ENCODE results near the gene RPL39L. TPM values are rescaled to one million over a fixed set of nuclear protein-coding genes. Genes with fewer than 3 reads are reported as not detected.
A peak's percentile ranks its signal among the peaks of the same experiment; 100 is the strongest.

The RPL39L gene
- total and polyA plus RNA-seq, 7 donors = 0.32 to 1.8 (median 0.73) TPM; not detected in 1

GRCh38 chr3:187101184-187102072, 37.9 kb downstream of the RPL39L start:
- no peaks in the 10 kb centered on the region for H3K27me3 ChIP-seq (ENCODE audit: insufficient read depth in 3 of 3, low read length in 2 of 3)
- H3K4me1 ChIP-seq = peaks cover 6% of the 10 kb centered on the region
- ATAC-seq (peak; percentile 37 to 65 (median 53)), DNase-seq (peak; percentile 72 to 84)
- peak overlapping the region; percentile 6 for H3K27ac ChIP-seq
- H3K4me3 ChIP-seq = peak overlapping the region; percentile 36
- no peak for TF ChIP-seq CTCF (IDR thresholded peaks at IDR 0.05)
- intact Hi-C loops (cut with DNase I) = no loop called here
- 21 to 34% (median 24%) methylated on average over 9 of the region's 9 CpGs for WGBS, 3 donors
- H3K9me3 ChIP-seq = no peaks in the 10 kb centered on the region
- H3K36me3 ChIP-seq (ENCODE audit: insufficient read depth in 1 of 2, low read depth in 1 of 2) = no peaks in the 10 kb centered on the region

GRCh38 chr3:187098923-187099512, 40.3 kb downstream of the RPL39L start:
- TF ChIP-seq CTCF (IDR thresholded peaks at IDR 0.05) = no peak
- ATAC-seq (no peak), DNase-seq (no peak)
- 85 to 88% (median 87%) methylated on average over 2 of the region's 2 CpGs for WGBS, 3 donors
- Histone ChIP-seq H3K36me3 (ENCODE audit: insufficient read depth in 1 of 2, low read depth in 1 of 2) (no peaks in the 10 kb centered on the region), H3K9me3 (no peaks in the 10 kb centered on the region), H3K4me1 (peaks cover 6% of the 10 kb centered on the region), H3K4me3 (no peak overlapping the region), H3K27ac (no peak overlapping the region), H3K27me3 (ENCODE audit: insufficient read depth in 3 of 3, low read length in 2 of 3) (no peaks in the 10 kb centered on the region)
- intact Hi-C loops (cut with DNase I) = no loop called here

GRCh38 chr3:187093320-187093719, 46.0 kb downstream of the RPL39L start:
- TF ChIP-seq CTCF (IDR thresholded peaks at IDR 0.05) = no peak
- Histone ChIP-seq H3K27ac (no peak overlapping the region), H3K4me1 (no peaks in the 10 kb centered on the region), H3K36me3 (ENCODE audit: insufficient read depth in 1 of 2, low read depth in 1 of 2) (no peaks in the 10 kb centered on the region), H3K4me3 (no peak overlapping the region), H3K9me3 (peaks cover 1% of the 10 kb centered on the region), H3K27me3 (ENCODE audit: insufficient read depth in 3 of 3, low read length in 2 of 3) (no peaks in the 10 kb centered on the region)
- DNase-seq (no peak), ATAC-seq (no peak)
- WGBS, 3 donors = 87 to 95% (median 94%) methylated on average over 1 of the region's 1 CpG
- intact Hi-C loops (cut with DNase I) = no loop called here

- WGBS, 3 donors = 79 to 88% (median 87%) methylated on average over 1 of the region's 1 CpG
- peaks cover 10% of the 10 kb centered on the region for H3K9me3 ChIP-seq
- no peak for ATAC-seq
- H3K4me3 ChIP-seq = no peak overlapping the region
- no peaks in the 10 kb centered on the region for H3K36me3 ChIP-seq (ENCODE audit: insufficient read depth in 1 of 2, low read depth in 1 of 2)
- no peak for TF ChIP-seq CTCF (IDR thresholded peaks at IDR 0.05)
- H3K4me1 ChIP-seq = no peaks in the 10 kb centered on the region
- intact Hi-C loops (cut with DNase I) = no loop called here
- no peak for DNase-seq
- H3K27ac ChIP-seq = no peak overlapping the region
- no peaks in the 10 kb centered on the region for H3K27me3 ChIP-seq (ENCODE audit: insufficient read depth in 3 of 3, low read length in 2 of 3)
Observed at GRCh38 chr3:187088701-187089100, 50.6 kb downstream of the RPL39L start.
